GM11168 (cell line): ENCODE data around the gene ACTRT2.

Source experiments
- in situ Hi-C: fragments of 300-500 bp; cut with MboI; formaldehyde crosslinking; loops from one replicate; pipeline ENCODE4 v1.12.0; 2022; ENCODE audit warnings: low sequenced_read_pairs; ENCODE audit not compliant: unreplicated experiment

The ACTRT2 gene

GRCh38 chr1:2983319-2983705 lies 38.0 kb upstream of the ACTRT2 start:
- in situ Hi-C loops, result no loop called here

DNA sequence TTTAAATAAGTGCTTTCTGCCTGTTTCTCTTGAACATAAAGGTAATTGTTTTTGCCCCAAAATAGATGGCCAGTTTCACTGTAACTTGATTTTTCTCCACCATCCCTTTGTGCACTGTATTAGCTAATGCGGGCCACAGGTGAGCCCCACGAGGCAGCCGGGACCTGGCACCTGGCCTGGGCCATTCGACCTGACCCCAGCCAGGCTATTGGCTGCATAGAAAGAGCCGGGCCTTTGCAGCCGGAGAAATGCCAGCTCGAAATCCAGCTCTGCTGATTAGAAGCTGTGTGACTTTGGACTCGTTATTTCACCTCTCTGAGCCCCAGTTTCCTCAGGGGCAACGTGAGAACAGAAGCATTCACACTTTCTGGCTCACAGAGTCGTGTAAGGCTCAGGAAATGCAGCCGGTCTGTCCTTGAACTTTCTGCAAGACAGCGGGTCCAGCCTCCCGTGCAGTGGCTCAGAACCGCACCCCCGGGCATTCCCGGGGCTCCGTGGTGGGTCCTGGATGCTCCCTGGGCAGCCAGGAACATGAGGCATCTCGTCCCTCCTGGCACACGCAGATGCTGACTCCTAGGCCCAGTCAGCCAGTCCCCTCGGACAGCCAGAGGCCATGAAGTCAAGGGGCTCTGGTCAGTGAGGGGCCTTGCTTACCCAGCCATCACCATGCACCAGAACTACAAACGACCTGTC lies 37.4 kb upstream of the ACTRT2 start:
- in situ Hi-C loops, result no loop called here

DNA sequence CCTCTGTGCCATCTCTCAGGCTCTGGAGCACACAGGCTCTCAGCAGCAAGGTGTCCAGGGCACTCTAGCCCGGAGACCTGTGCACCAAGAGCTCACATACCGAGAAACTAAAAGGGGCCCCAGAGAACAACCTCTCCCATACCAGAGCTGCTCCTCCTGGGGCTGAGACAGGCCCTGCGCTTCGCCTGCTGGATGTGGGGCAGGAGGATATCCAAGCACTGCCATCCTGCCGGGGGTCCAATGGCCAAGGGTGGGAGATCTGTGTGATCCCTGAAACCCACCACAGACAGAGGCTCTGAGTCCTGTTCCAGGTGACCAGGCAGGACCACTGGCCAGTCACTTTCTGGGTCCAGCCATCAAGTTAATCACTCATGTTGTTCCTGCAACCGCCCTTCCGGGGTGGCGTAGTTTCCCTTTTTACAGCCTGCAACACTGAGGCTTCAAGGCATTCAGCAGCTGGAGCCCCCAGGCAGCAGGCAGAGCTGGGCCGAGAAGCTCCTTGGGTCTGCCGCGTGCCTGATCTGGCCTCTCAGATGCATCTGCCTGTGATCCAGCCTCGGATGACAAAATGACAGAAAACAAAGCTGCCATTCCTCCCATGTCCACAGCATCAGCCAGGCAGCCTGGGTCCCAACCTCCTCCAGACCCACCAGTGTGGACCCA lies 36.7 kb upstream of the ACTRT2 start:
- in situ Hi-C loops, result no loop called here

DNA sequence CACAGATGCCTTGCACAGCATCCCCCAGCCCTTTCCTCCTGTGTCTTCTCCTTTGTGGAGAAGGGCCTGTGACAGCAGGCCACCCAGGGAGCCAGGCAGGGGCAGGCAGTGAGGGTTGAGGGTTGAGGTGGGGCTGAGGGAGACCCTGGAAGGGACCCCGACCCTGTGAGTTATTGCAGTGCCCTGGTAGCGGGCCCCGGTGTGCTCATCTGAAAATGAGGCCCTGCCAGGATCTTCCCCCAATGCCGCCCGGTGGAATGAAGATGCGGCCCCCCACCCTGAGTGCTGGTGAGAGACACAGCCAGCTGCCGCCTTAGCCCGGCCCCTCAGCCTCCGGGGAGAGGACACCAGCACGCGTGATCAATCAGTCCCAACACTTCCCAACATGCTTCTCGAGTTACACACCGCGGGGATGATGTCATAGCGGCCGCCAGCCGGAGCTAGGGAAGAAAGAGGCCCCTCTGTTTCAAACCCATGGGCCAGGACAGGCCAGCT lies 36.2 kb upstream of the ACTRT2 start:
- in situ Hi-C loops, result no loop called here

DNA sequence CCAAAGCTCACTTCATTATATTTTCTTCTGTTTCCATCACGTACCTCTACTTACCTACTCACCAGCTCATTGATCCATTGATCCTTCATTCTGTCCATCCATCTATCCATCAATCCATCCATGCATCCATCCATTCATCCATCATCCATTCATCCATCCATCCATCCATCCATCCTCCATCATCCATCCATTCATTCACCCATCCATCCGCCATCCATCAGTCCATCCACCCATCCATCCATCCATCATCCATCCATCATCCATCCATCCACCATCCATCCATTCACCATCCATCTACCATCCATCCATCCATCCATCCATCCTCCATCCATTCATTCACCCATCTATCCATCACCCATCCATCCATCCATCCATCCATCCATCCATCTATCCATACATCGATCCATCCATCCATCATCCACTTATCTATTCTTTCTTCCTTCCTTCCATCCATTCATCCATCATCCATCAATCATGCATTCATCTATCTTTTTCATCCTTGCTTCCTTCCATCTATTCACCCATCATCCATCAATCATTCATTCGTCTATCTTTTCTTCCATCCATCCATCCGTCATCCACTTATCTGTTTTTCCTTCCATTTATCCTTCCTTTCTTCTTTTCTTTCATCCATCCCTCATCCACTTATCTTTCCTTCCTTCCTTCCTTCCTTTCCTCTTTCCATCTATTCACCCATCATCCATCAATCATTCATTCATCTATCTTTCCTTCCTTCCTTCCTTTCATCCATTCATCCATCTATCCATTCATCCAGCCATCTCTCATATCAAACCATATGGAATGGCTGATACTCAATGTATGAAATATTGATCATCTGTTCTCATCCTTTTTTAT lies 35.3 kb upstream of the ACTRT2 start:
- in situ Hi-C loops, result no loop called here

DNA sequence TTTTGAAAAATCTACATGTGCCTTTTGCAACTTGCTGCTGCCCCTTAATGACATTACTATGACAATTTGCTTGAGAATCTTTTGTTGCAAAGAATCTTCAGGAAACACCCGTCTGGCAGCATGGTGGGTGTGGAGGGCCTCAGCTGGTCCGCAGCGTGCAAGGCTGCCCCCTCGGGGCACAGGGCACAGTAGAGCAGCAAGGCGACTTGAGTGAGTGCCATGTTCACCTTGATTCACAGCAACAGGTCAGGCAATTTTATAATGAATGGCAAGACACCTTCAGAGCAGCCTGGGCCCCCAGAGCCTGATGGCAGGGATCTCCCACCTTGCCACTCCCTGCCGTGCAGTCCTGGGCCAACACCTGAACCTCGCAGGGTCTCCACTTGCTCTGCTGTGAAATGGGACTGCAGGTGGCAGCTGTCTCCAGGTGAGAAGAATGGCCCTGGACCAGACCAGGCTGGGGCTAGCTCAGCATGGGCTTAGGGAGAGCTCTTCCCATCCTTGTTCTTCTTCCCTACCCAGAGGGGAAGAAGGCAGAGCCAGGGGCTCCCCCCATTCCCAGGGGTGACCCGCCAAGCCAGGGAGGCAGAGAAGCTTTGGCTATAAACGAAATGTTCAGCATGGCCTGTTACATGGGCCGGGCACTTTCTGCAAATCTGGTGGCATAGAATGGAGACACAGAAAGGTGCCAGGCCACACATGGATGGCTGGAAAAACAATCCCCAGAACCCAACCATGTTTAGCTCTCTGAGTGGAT lies 34.5 kb upstream of the ACTRT2 start:
- in situ Hi-C loops, result no loop called here

DNA sequence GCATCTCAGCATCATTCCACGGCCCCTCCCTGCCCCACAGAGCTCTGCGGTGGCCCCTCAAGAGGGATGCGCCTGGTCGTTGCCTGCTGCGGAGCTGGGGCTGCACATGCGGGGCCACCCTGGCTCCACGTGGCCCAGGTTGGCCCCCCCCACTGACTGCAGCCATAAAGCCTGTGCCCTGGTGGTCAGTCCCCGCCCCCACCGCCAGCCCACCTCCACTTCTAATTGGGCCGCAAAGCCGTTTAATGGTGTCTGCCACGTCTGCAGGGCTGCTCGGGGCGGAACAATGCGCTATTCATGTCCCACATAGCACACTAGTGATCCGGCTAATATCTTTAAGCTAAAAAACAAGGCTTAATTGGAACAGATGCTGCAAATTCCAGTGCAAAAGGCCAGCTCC lies 33.5 kb upstream of the ACTRT2 start:
- in situ Hi-C loops, result no loop called here

- in situ Hi-C loops, result no loop called here
These were observed 33.0 kb upstream of the ACTRT2 start for GRCh38 chr1:2988256-2988655.

DNA sequence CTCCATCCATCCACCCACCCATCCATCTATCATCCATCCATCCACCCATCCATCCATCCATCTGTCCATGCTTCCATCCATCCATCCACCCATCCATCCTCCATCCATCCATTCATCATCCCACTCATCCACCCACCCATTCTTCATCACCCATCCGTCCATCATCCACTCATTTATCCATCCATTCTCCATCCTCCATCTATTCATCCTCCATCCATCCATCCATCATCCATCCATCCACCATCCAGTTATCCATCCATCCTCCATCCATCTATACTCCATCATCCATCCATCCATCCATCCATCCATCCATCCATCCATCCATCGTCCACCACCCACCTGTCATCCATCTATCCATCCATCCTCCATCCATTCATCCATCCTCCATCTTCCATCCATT lies 32.1 kb upstream of the ACTRT2 start:
- in situ Hi-C loops, result no loop called here

GRCh38 chr1:2989976-2990375 lies 31.3 kb upstream of the ACTRT2 start:
- in situ Hi-C loops, result no loop called here

DNA sequence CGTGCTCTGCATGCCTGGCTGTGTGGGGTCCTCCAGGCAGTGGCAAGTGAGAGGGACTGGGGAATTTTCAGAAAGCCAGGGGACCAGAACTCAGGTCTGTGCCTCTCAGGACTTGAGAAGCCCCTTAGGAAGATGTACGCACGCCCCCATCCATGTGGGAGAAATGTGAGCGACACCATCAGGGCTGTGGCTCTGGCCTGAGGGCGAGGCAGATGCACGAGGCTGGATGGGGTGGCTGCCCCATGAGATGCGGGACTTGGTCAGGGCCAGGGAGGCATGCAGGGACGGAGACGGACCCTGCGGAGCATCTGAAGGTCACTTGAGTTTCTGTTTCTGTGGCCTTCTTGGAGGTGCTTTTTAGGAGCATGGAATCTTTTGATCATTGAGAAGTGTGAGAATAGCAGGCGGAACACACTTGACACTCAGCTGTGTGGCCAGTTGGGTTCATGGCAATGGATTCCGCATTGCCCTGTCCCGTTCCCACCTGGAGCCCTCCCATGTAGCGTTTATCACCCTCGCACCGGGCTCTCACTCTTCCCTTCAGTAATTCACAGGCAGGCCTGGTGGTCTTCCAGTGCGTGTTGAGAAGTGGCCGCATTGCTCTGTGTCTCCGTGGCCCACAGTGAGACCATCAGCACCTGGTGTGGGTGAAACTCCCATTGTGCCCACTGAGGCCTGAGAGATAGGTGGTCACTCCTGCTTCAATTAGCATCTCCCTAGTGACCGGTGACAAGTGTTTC lies 30.7 kb upstream of the ACTRT2 start:
- in situ Hi-C loops, result no loop called here

DNA sequence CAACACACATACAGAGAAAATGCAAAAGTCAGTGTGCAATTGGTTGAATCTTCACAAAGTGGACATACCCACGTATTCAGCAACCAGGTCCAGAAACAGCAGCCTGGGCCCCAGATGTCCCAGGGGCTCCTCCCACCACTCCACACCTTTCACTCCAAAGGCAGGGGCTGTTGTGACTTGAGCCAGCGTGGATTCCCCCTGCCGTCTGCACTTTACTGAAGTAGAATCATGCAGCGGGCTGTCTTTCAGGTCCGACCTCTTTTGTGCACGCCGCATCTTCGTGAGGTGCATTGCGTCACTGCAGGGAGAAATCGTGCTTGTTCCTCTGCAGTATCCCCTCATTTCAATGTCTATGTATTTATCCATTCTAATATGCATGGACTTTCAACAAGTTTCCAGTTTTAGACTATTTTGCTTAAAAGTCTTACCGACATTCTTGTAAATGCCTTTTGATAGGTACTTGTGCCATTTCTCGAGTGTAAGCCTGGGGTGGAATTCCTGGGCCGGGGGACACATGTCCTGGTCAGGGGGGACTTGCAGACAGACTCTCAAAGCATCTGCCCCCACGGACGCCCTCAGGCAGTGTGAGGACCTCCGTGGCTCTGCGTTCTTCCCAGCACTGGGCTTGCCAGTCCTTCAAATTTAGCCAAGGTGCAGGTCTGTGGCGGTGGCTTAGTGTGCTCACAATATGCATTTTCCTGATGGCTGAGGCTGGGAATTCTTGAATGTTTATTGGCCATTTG lies 29.3 kb upstream of the ACTRT2 start:
- in situ Hi-C loops, result no loop called here

- in situ Hi-C loops, result no loop called here
These were observed 22.7 kb upstream of the ACTRT2 start for GRCh38 chr1:2998503-2999100.

GRCh38 chr1:2999138-2999537 lies 22.1 kb upstream of the ACTRT2 start:
- in situ Hi-C loops, result no loop called here

GRCh38 chr1:2999571-2999970 lies 21.7 kb upstream of the ACTRT2 start:
- in situ Hi-C loops, result no loop called here

- in situ Hi-C loops, result no loop called here
These were observed 21.1 kb upstream of the ACTRT2 start for GRCh38 chr1:3000214-3000613.

- in situ Hi-C loops, result no loop called here
These were observed 20.4 kb upstream of the ACTRT2 start for GRCh38 chr1:3000671-3001470.
